Mesenteric fat pad (tissue), 1 donor: ENCODE measurements around the gene ADH1C. TPM values are rescaled to one million over a fixed set of nuclear protein-coding genes. Genes with fewer than 3 reads are reported as not detected.
"Not testable (repeated sequence)": the region's sequence is repeated elsewhere in the genome, so short reads cannot be mapped to it uniquely, and the experiment has no call there.

Experiments used
- DNase-seq: peaks from one replicate; pipeline ENCODE4 v3.0.0-alpha.2; 2020; ENCODE audit warnings: low spot score
- total RNA-seq: library from RNA; stranded (reverse); fragmentation: NEBNext Ultra II Directional; extraction: Animal tissue kit (Norgen Biotek cat#: 25700); gene quantifications from one replicate; pipeline ENCODE4 v1.2.1, GENCODE V29; 2021
- donor health status: DM: yes; HTN: yes; CAD: no.

ADH1C gene
- total RNA-seq, 1 donor from 2014 or later: 79.9 TPM

GRCh38 chr4:99359480-99360204 is 7.1 kb upstream of the ADH1C start:
- no peak for DNase-seq

GRCh38 chr4:99357948-99358347 is 5.4 kb upstream of the ADH1C start:
- DNase-seq: no peak

GRCh38 chr4:99356992-99357391 is 4.4 kb upstream of the ADH1C start:
- no peak for DNase-seq

- DNase-seq: not testable (repeated sequence)
Measured at GRCh38 chr4:99356149-99356548, 3.6 kb upstream of the ADH1C start.

- DNase-seq: no peak
Measured at GRCh38 chr4:99351487-99351886, 1.1 kb downstream of the ADH1C start.

GRCh38 chr4:99349338-99349737 is 3.2 kb downstream of the ADH1C start:
- DNase-seq: no peak

GRCh38 chr4:99342624-99343023 is 9.9 kb downstream of the ADH1C start:
- DNase-seq: not testable (repeated sequence)

GRCh38 chr4:99341426-99341825 is 11.1 kb downstream of the ADH1C start:
- no peak for DNase-seq

GRCh38 chr4:99339172-99339571 is 13.4 kb downstream of the ADH1C start:
- DNase-seq: no peak

GRCh38 chr4:99336553-99336952 is 16.0 kb downstream of the ADH1C start:
- no peak for DNase-seq

GRCh38 chr4:99334880-99335279 is 17.7 kb downstream of the ADH1C start:
- no peak for DNase-seq

GRCh38 chr4:99330648-99331047 is 21.9 kb downstream of the ADH1C start:
- no peak for DNase-seq

GRCh38 chr4:99329876-99330275 is 22.7 kb downstream of the ADH1C start:
- DNase-seq: no peak

GRCh38 chr4:99324979-99325378 is 27.6 kb downstream of the ADH1C start:
- no peak for DNase-seq

GRCh38 chr4:99324361-99324760 is 28.2 kb downstream of the ADH1C start:
- no peak for DNase-seq

- DNase-seq: no peak
Measured at GRCh38 chr4:99323756-99324155, 28.8 kb downstream of the ADH1C start.

- no peak for DNase-seq
Measured at GRCh38 chr4:99321241-99322191, 31.0 kb downstream of the ADH1C start, which contains the start of gene ADH1B. Gene ADH1B (minus strand): TSS chr4:99321401. CDS start chr4:99321331, 70 bp downstream.

GRCh38 chr4:99317811-99318210 is 34.7 kb downstream of the ADH1C start:
- not testable (repeated sequence) for DNase-seq

GRCh38 chr4:99317354-99317753 is 35.2 kb downstream of the ADH1C start:
- DNase-seq: no peak

- DNase-seq: no peak
Measured at GRCh38 chr4:99315839-99316238, 36.7 kb downstream of the ADH1C start.

- DNase-seq: no peak
Measured at GRCh38 chr4:99314211-99314610, 38.3 kb downstream of the ADH1C start.

GRCh38 chr4:99310389-99310788 is 42.2 kb downstream of the ADH1C start:
- no peak for DNase-seq
